Activated CD4-positive, alpha-beta T cell treated with anti-CD3 and anti-CD28 coated beads, Interleukin-2, Interleukin-4, amounts not matched to agents 100 ng/mL and 50 ng/mL, durations not matched to agents 16 hours and 8 hours (primary cell): ENCODE measurements around the gene ALDH1A1.

Experiments used
- DNase-seq: peaks from one replicate; pipeline ENCODE4 v3.0.0-alpha.2; 2020; ENCODE audit warnings: low spot score

The ALDH1A1 gene

DNA sequence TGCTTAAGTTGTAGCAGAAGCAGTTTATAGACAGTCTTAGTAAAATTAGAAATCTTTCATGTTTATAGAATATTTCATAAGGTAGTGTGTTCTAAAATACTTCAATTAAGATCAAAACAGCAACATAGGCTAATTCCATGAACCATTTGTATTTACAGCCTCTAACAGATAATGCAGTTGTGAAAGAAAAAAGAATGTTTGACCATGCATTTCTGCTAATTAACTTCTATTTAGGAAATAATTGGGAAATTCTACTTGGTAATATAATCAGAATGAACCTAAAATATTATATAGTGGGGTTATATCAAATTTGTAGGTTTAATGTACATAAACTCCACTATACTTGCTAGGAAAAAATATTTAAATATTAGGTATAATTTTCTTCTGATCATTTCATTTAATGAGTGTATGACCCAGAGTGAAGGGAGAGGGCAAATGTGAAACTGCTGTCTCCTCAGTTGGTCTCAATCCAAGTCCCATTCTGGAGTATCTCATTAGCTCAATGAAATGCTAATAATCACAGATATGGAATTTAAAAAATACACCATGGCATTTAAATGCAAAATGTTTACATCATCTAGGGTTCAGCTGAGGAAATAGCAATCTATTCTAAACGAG is 34.9 kb downstream of the ALDH1A1 start:
- no peak for DNase-seq

DNA sequence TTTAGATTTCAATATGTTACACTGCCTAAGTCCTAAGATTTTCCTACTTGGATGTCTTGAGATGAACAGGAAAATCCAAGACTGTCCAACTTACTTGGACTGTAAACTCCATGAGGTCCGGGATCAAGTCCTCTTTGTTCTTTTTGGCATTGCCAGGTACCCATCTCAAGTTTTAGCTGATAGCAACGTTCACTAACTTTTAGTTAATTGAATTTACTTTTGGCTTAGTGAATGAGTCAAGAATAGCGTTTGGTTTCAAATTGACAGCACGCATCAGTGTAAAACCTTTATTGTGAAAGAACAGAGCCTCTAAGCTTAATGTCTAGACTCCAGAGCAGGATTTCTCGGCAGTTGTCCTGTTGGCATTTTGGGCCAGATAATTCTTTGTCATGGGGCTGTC is 37.2 kb downstream of the ALDH1A1 start:
- DNase-seq, result no peak

GRCh38 chr9:72914750-72915149 is 38.1 kb downstream of the ALDH1A1 start:
- DNase-seq, result no peak

- no peak for DNase-seq
These were observed 39.4 kb downstream of the ALDH1A1 start for GRCh38 chr9:72913382-72914009.

DNA sequence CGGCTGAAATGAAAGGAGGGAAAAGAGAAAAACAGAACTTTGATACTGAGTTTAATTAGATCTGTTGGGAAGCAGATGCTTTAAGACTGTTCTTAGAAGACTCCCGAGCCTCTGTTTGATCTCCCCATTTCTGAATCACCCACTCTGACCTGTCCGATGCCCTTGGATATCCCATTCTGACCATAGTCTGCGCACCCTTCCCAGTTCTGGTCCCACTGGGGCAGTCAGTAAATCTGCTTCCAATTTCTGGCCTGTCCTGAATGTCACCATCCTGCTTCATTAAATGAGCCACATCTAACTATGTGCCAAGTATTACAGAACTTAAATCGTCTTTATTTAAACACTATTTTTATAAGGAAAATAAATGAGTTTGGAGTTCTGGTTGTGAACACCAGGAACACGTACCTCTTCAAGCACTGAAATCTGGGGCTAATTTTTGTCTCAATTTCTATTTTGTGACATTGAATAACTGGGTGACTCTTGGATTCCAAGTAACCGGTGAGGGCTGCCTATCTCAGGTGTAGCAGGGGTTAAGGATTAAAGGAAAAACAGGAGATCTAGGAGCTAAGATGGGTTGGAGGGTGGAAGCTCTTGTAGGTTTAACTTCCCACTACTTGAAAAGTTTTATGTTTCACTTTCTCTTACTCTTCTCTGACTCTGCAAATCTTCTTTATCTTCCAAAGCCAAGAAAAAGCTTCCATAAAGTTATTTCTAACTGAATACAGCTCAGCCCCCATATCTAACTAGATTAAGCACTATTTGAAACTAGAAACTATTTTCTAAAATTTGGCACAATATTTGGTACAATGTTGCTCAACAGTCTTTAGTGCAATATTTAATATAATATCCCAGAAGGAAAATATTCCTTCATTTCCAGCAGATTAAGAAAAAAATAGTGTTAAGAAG is 40.1 kb downstream of the ALDH1A1 start:
- no peak for DNase-seq

- no peak for DNase-seq
These were observed 41.0 kb downstream of the ALDH1A1 start for GRCh38 chr9:72911816-72912215.

DNA sequence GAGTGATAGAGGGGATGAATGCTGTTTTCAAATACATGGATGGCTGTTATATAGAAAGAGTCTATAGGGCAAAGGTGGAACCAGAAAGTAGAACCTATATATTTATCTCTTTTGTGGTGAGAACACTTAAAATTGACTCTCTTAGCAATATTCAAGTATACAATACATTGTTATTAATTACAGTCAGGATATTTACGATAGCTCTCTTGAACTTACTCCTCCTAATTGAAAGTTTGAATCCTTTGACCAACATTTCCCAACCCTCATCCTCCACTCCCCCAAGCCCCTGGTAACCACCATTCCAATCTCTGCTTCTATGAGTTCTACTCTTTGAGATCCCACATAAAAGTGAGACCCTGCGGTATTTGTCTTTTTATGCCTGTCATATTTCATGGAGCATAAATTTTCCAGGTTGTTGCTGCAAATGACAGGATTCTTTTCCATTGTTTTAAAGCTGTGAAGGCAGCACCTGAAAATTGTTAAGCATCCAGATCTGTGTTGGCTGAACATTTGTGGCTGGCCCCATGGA is 41.5 kb downstream of the ALDH1A1 start:
- no peak for DNase-seq

- no peak for DNase-seq
These were observed 43.4 kb downstream of the ALDH1A1 start for GRCh38 chr9:72909428-72909827.

DNA sequence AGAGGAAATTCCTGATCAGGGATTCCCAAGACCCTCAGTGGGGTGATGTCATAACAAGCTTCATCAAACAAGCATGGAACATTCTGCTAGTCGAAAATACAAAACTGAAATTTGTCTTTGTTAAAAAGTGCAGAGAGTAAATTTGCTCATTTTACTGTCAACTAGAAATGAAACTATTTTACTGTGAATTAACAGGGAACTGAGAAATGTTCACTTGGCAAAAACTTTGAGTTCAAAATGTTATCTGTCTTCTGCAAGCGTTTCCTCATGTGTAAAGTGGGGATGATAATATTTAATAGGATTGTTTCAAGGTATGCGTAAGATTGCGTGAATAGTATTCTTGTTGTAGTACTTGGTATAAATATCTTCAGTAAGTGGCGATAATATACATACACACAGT is 45.4 kb downstream of the ALDH1A1 start:
- DNase-seq, result no peak

GRCh38 chr9:72906810-72907209 is 46.0 kb downstream of the ALDH1A1 start:
- no peak for DNase-seq

DNA sequence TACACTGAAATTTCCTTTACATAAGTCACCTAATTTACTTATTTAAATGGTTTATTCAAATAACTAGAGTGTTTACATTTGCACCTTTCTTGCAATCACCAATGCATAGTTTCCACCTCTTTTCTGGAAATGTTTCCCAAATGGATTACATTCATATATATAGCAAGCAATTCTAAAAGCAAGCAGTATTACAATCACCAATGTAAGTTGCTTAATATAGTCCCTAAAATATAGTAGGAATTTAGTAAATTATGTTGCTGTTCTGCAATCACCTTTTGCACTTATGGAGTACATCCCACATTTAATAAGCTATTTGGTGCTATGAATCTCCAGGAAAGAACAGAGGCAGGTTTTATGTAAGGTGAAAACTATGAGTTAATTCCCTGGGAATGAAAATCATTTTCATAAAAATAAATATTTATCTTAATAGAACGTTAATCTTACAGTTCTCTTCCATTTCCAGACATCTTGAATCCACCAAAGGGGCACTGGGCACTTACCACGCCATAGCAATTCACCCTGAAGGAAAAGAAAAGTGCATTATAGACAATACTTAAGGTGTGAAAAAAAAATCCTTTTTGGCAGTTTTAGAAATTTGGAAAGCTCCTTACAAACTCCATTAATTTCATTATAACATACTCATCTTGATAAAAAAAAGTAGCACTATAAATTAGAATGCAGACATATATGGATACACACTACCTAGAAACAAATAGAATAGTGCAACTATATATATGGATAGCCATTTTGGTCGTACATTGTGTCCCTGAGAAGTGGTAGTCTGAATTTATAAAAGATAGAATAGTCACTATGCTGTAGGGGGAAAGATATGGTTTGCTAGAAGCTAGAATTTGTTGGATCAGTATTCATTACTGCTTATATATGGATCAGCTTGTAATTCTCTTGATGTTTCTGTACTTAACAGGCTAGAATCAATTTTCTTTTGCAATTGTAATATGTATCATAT is 47.1 kb downstream of the ALDH1A1 start:
- no peak for DNase-seq

GRCh38 chr9:72904267-72905093 is 48.4 kb downstream of the ALDH1A1 start:
- no peak for DNase-seq

GRCh38 chr9:72903103-72903502 is 49.8 kb downstream of the ALDH1A1 start:
- no peak for DNase-seq

DNA sequence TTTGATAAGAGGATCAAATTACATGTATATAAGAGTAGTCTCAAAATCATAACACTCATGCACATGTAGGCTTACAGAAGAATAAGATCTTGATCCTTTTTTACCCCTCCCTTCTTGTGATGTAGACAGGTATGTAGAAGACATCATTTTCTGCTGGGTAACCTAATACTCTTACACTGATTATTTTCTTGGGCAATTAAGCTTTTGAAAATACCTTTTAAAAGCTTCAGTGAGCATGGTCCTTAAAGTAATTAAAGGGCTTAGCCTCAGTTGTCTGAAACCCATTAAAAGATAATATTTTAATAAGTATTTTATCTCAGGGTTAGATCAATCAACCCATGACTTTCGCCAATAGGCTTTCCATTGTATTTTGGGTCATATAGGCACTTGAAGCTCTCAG is 50.6 kb downstream of the ALDH1A1 start:
- DNase-seq, result no peak

DNA sequence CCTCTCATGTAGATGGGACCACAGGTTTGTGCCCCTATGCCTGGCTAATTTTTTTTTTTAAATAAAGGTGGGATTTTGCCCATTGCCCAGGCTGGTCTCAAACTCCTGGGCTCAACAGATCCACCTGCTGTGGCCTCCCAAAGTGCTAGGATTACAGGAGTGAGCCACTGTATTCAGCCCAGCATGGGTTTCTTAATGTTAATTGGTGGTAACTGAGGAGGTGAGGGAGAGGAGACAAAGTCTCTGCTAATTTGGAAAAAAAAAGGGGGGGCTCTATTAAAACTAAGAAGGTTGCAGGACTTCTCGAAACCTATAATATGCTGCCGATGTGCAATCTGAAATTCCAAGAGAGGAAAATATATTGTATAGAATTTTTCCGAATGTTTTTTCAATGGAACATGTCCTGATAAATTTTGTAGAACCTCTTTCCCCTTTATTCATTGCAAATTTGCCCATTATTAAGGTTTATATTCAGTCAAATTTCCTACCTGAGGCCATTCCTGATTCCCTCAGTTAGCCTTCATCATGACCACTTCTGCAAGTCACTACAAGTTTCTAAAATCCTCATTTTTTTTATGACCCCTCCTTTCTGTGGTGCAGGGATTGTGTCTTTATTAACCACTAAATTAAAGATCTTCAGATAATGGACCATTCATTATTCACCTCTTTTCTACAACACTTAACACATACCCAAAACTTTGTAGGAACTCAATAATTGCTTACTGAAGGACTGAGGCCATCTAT is 52.9 kb downstream of the ALDH1A1 start:
- DNase-seq, result no peak

DNA sequence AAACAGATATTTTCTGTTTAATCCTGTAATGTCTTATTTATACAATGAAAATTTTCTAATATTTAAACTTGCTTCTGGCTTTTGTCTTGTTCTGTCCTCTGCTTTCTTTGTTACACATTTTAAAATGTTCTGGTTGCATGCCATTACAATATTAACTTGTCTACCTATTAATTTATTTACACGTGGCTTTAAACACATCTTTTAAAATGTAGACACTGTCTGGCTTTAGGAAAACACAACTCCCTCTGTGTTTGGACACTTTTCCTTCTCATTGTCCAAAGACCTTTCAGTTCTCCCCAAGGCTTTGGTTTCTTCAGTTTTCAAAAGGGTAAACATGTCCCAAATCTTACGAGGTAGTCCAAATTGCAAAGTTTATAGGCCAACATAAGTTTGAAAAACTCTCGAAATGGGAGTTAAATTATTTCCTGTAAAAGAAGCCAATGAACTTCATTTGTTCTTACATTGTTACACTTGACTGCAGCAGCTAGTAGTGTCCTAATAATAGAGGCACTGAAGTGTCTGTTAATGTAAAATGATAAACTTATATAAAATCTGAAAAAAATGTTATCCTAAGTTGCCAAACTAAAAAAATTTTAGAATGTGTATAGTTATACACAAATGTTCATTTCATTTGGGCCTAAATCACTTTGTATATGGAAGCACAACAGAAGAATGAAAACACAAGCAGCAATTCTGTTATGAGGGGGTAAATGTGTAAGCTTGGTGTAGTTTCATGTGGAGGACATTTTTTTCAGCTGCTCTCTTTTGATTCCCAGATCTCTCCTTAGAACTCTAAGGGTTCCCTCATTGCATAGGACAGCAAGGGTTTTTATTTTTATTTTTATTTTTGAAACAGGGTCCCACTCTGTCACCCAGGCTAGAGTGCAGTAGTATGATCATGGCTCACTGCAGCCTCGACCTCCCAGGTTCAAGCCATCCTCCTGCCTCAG is 53.8 kb downstream of the ALDH1A1 start:
- DNase-seq, result no peak

DNA sequence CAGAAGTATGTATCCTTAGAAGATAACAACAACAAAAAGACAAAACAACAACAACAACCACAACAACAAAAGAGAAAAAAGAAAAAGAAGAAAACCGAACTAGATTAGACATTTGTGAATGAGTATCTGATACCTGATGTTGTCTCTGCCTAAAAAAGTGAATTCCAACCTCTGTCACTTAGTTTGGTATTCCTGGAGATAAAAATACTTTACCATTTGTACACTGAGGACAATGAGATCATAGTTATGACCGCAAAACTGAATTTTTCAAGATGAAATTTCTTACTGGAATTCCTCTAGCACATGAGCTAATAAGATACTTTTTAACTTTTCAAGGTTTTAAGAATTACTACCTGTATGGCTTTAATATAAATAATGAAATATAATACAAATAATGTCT is 54.5 kb downstream of the ALDH1A1 start:
- no peak for DNase-seq

- no peak for DNase-seq
These were observed 55.7 kb downstream of the ALDH1A1 start for GRCh38 chr9:72897069-72897649.

DNA sequence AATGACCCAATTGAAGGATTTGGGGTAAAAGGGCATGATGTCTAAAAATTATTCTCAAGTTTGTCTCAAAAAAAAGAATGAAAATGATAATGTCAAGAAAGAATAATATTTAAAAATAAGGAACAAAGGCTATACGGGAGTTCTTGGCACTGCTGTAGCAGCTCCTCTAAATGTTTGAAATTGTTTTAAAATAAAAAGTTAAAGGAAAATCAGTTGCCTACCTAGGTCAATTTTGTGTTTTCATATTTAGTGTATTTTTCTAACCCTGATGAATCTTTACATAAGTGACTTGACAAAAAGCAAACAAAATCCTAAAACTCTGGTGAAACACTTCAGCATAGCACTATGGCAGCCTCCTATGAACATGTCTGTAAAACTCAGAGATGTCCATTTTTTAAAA is 56.4 kb downstream of the ALDH1A1 start:
- DNase-seq, result no peak
